ENCODE results near the gene PTPRR.

PTPRR gene

GRCh38 chr12:70936203-70936813 is 15.8 kb upstream of the PTPRR start:
- TF ChIP-seq TEAD4 (IDR thresholded peaks at IDR 0.05) (no peak), MAX (IDR thresholded peaks at IDR 0.05) (no peak), FOXM1 (IDR thresholded peaks at IDR 0.05; ENCODE audit: borderline replicate concordance, low read depth) (no peak), NFIC (IDR thresholded peaks at IDR 0.05) (no peak), TCF12 (IDR thresholded peaks at IDR 0.05; ENCODE audit: low read depth) (no peak)

GRCh38 chr12:70933133-70933532 is 12.6 kb upstream of the PTPRR start:
- no peak for TF ChIP-seq EGR1 (IDR thresholded peaks at IDR 0.05)
- TF ChIP-seq TCF12 (IDR thresholded peaks at IDR 0.05; ENCODE audit: low read depth), result no peak
- TF ChIP-seq USF1 (IDR thresholded peaks at IDR 0.05), result no peak
- TF ChIP-seq REST (IDR thresholded peaks at IDR 0.05; ENCODE audit: low read depth), result no peak
- TF ChIP-seq EP300 (IDR thresholded peaks at IDR 0.05; ENCODE audit: borderline replicate concordance), result no peak
- TF ChIP-seq TEAD4 (IDR thresholded peaks at IDR 0.05), result no peak

GRCh38 chr12:70929029-70929428 is 8.5 kb upstream of the PTPRR start:
- no peak for TF ChIP-seq NFIC (IDR thresholded peaks at IDR 0.05)
- no peak for TF ChIP-seq CEBPB (IDR thresholded peaks at IDR 0.05)
- no peak for TF ChIP-seq TCF12 (IDR thresholded peaks at IDR 0.05; ENCODE audit: low read depth)
- no peak for TF ChIP-seq TAF1 (IDR thresholded peaks at IDR 0.05; ENCODE audit: low read depth)
- TF ChIP-seq EP300 (IDR thresholded peaks at IDR 0.05; ENCODE audit: borderline replicate concordance), result no peak
- TF ChIP-seq USF1 (IDR thresholded peaks at IDR 0.05), result no peak
- TF ChIP-seq REST (IDR thresholded peaks at IDR 0.05; ENCODE audit: low read depth), result no peak
- TF ChIP-seq FOXM1 (IDR thresholded peaks at IDR 0.05; ENCODE audit: borderline replicate concordance, low read depth), result no peak
- no peak for TF ChIP-seq YY1 (IDR thresholded peaks at IDR 0.05; ENCODE audit: low read depth)
- no peak for TF ChIP-seq MAX (IDR thresholded peaks at IDR 0.05)
- TF ChIP-seq EGR1 (IDR thresholded peaks at IDR 0.05), result no peak
- TF ChIP-seq ZBTB7A (IDR thresholded peaks at IDR 0.05; ENCODE audit: low read depth), result no peak
- no peak for TF ChIP-seq CREB1 (IDR thresholded peaks at IDR 0.05; ENCODE audit: low read depth)
- no peak for TF ChIP-seq TEAD4 (IDR thresholded peaks at IDR 0.05)
- TF ChIP-seq RAD21 (IDR thresholded peaks at IDR 0.05; ENCODE audit: low read depth), result no peak

- no peak for TF ChIP-seq EGR1 (IDR thresholded peaks at IDR 0.05)
- no peak for TF ChIP-seq MAX (IDR thresholded peaks at IDR 0.05)
- no peak for TF ChIP-seq TCF12 (IDR thresholded peaks at IDR 0.05; ENCODE audit: low read depth)
- no peak for TF ChIP-seq USF1 (IDR thresholded peaks at IDR 0.05)
- TF ChIP-seq TEAD4 (IDR thresholded peaks at IDR 0.05), result no peak
- TF ChIP-seq REST (IDR thresholded peaks at IDR 0.05; ENCODE audit: low read depth), result no peak
- TF ChIP-seq CREB1 (IDR thresholded peaks at IDR 0.05; ENCODE audit: low read depth), result no peak
Observed at GRCh38 chr12:70928071-70928470, 7.5 kb upstream of the PTPRR start.

Measured in Ishikawa (cell line).